DND-41 (cell line): Measurements from ENCODE around the gene SPAG4.

Experiments
- ATAC-seq: fragments of 200-7000 bp; cut with Tn5 transposase; 3 replicates; pipeline ENCODE4 v1.9.1; 2021; ENCODE audit warnings: low read depth; ENCODE audit not compliant: insufficient read depth
- DNase-seq: peaks from one replicate; pipeline ENCODE4 v3.0.0-alpha.2; 2020
- H2AFZ ChIP-seq: 2 replicates; pipeline ENCODE4 v1.6.0; 2012; ENCODE audit warnings: low read depth, low read length
- H3K27ac ChIP-seq: 2 replicates; pipeline ENCODE4 v1.5.1; 2012; ENCODE audit warnings: low read length, inconsistent platforms
- H3K27me3 ChIP-seq: fragments of 200-600 bp; sonication (generic); 2 replicates; pipeline ENCODE4 v1.6.0; 2012; ENCODE audit warnings: low read length, mild to moderate bottlenecking, inconsistent platforms; ENCODE audit not compliant: insufficient read depth, poor library complexity
- H3K36me3 ChIP-seq: 2 replicates; pipeline ENCODE4 v1.5.1; 2012; ENCODE audit warnings: low read length, inconsistent platforms; ENCODE audit not compliant: insufficient read depth
- H3K4me1 ChIP-seq: 2 replicates; pipeline ENCODE4 v1.5.1; 2012; ENCODE audit warnings: mild to moderate bottlenecking, low read length; ENCODE audit not compliant: insufficient read depth
- H3K4me2 ChIP-seq: 2 replicates; pipeline ENCODE4 v1.6.0; 2012; ENCODE audit warnings: mild to moderate bottlenecking, moderate library complexity, low read length, inconsistent platforms; ENCODE audit not compliant: insufficient read depth
- H3K4me3 ChIP-seq, 2 experiments: fragments of 200-600 bp in 1 of 2; shearing (Covaris generic) in 1 of 2; 2 replicates each; pipeline ENCODE4 v1.5.1; 2012 to 2016; ENCODE audit warnings: inconsistent platforms in 2 of 2, low read length in 2 of 2, mild to moderate bottlenecking in 2 of 2, low read depth in 1 of 2, moderate library complexity in 1 of 2
- H3K79me2 ChIP-seq: 2 replicates; pipeline ENCODE4 v1.6.0; 2012; ENCODE audit warnings: low read length, inconsistent platforms; ENCODE audit not compliant: insufficient read depth
- H3K9ac ChIP-seq: 2 replicates; pipeline ENCODE4 v1.6.0; 2012; ENCODE audit warnings: low read depth, mild to moderate bottlenecking, inconsistent platforms, low read length, moderate library complexity
- H3K9me3 ChIP-seq: 2 replicates; pipeline ENCODE4 v1.5.1; 2012; ENCODE audit warnings: low read length, moderate library complexity, mild to moderate bottlenecking, inconsistent platforms; ENCODE audit not compliant: insufficient read depth, severe bottlenecking
- H4K20me1 ChIP-seq: 2 replicates; pipeline ENCODE4 v1.6.0; 2012; ENCODE audit warnings: low read length; ENCODE audit not compliant: insufficient read depth
- EZH2 ChIP-seq: IDR thresholded peaks from 3 replicates; pipeline ENCODE4 v1.6.1; 2012; ENCODE audit warnings: borderline replicate concordance, low read depth, mild to moderate bottlenecking, moderate library complexity, low read length, inconsistent platforms; ENCODE audit not compliant: severe bottlenecking
- TF ChIP-seq, protein P1 (sequence below): IDR thresholded peaks from 2 replicates; pipeline ENCODE4 v1.5.1; 2012; ENCODE audit warnings: borderline replicate concordance, low read length, moderate library complexity, mild to moderate bottlenecking; ENCODE audit not compliant: poor library complexity, severe bottlenecking; ENCODE audit errors: extremely low read depth

Gene SPAG4

GRCh38 chr20:35603695-35604448 is 11.8 kb upstream of the SPAG4 start:
- Histone ChIP-seq H3K9ac (no peak overlapping the region), H3K36me3 (no peaks in the 10 kb centered on the region), H3K4me2 (no peak overlapping the region), H3K27me3 (no peaks in the 10 kb centered on the region), H3K4me1 (no peaks in the 10 kb centered on the region), H3K4me3 (no peak overlapping the region), H4K20me1 (no peaks in the 10 kb centered on the region), H3K79me2 (no peaks in the 10 kb centered on the region), H3K9me3 (no peaks in the 10 kb centered on the region), H3K27ac (no peak overlapping the region), H2AFZ (no peak overlapping the region)
- DNase-seq (no peak), ATAC-seq (no peak)
- TF ChIP-seq, protein P1, sequence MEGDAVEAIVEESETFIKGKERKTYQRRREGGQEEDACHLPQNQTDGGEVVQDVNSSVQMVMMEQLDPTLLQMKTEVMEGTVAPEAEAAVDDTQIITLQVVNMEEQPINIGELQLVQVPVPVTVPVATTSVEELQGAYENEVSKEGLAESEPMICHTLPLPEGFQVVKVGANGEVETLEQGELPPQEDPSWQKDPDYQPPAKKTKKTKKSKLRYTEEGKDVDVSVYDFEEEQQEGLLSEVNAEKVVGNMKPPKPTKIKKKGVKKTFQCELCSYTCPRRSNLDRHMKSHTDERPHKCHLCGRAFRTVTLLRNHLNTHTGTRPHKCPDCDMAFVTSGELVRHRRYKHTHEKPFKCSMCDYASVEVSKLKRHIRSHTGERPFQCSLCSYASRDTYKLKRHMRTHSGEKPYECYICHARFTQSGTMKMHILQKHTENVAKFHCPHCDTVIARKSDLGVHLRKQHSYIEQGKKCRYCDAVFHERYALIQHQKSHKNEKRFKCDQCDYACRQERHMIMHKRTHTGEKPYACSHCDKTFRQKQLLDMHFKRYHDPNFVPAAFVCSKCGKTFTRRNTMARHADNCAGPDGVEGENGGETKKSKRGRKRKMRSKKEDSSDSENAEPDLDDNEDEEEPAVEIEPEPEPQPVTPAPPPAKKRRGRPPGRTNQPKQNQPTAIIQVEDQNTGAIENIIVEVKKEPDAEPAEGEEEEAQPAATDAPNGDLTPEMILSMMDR, result no peak
- no peak for TF ChIP-seq EZH2

DNA sequence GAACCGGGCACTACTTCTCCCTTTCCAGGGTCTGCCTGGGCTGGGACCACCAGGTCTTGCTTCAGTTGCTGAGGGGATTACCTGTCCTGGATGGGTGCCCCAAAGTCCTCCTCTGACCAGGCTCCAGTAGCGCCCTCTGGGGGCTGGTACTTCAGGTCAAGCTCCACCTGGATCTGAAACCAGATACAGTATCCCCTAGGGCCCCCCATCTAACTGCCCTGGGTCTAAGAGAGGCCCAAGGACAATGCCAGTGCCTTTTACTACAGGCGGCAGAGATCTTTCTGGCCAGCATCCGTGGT is 11.2 kb upstream of the SPAG4 start:
- H3K27ac ChIP-seq, result no peak overlapping the region
- H3K36me3 ChIP-seq, result no peaks in the 10 kb centered on the region
- no peak overlapping the region for H3K4me2 ChIP-seq
- H2AFZ ChIP-seq, result no peak overlapping the region
- no peaks in the 10 kb centered on the region for H3K79me2 ChIP-seq
- DNase-seq (no peak), ATAC-seq (0 out of 3 replicates have a peak, but pooled peaks have one; percentile 12)
- H3K4me3 ChIP-seq, result no peak overlapping the region
- H4K20me1 ChIP-seq, result no peaks in the 10 kb centered on the region
- TF ChIP-seq EZH2, result no peak
- TF ChIP-seq, protein P1, result peak; percentile 44
- no peaks in the 10 kb centered on the region for H3K4me1 ChIP-seq
- H3K27me3 ChIP-seq, result no peaks in the 10 kb centered on the region
- H3K9ac ChIP-seq, result no peak overlapping the region
- H3K9me3 ChIP-seq, result no peaks in the 10 kb centered on the region

GRCh38 chr20:35606127-35606526 is 9.5 kb upstream of the SPAG4 start:
- ATAC-seq (no peak), DNase-seq (no peak)
- no peaks in the 10 kb centered on the region for H3K79me2 ChIP-seq
- H2AFZ ChIP-seq, result no peak overlapping the region
- H4K20me1 ChIP-seq, result no peaks in the 10 kb centered on the region
- H3K4me2 ChIP-seq, result no peak overlapping the region
- no peaks in the 10 kb centered on the region for H3K9me3 ChIP-seq
- no peak overlapping the region for H3K27ac ChIP-seq
- no peak overlapping the region for H3K4me3 ChIP-seq
- H3K27me3 ChIP-seq, result no peaks in the 10 kb centered on the region
- no peak overlapping the region for H3K9ac ChIP-seq
- no peaks in the 10 kb centered on the region for H3K4me1 ChIP-seq
- TF ChIP-seq, protein P1, result no peak
- TF ChIP-seq EZH2, result no peak
- H3K36me3 ChIP-seq, result no peaks in the 10 kb centered on the region
